Measurements from ENCODE around the gene COL4A1.

The COL4A1 gene

DNA sequence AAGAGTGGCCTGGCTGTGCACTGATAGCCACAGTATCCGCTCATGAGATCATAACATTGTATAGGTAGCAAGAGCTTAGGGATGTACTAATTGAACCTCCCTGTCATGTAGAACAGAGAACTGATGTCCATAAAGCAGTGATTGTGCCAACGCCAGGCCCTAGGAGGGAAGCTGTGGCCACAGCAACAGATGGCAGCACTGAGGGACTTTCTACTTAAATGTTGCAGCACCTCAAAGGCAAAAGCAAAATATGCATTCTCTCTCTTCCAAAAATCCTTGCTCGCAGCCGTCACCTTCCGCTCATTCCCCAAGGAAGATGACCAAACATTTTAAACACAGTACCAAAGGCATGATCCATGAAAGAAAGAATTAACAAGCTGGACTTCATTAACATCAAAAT lies 32.3 kb downstream of the COL4A1 start:
- DNase-seq (ENCODE audit: low read depth): no peak

DNA sequence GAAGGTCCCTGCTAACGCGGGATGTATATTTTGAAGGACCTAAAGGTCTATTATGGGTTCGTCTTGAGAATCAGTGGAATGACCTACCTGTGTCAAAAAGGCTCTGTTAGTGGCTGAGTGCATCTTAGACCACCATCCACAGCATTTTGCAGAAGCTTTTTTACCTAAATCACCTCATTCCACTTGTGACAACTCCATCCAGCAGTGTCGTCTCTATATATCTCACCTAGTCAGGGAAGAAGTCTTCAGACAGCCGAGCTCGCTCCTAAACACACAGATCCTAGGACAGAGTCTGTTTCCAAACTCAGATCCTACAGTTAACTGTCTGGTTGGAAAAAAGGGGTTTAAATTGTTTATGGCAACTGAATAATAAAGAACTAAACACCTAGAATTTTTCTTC lies 33.7 kb downstream of the COL4A1 start:
- DNase-seq (ENCODE audit: low read depth): no peak

DNA sequence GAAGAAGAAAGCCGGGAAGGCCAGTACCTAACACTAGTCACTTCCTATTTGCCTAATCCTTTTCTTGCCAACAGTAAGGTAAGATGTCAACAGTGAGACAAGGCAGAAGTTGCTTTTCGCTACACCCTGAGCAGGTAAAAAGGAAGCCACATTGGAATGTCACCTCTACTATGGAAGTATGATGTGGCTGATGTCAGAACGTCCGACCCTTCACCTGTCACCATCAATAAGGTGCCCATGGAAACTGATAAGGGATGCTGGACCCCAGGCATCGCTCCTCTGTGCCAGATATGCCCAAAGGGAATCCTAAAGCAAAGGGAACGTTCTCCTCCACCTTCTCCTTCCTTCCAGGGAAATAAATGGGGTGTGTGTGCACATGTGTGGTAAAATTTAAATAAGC lies 34.3 kb downstream of the COL4A1 start:
- DNase-seq (ENCODE audit: low read depth): no peak

DNA sequence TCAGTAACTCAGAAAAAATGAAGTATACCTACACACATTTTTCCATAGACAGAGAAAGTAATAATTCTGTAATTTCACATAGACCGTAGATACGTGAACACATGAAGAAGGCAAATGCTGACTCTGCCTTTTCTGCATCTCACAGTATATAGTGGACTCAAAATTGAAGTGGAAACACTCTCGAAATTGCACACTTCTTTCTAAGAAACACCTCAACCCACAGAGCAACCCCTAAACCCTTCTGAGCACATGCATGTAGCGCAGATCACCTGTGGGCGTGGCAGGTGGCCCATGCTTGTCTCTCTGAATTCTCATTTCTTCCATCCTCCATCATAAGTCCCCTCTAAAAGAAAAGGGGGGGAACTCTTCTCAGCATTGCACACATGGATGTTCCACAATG lies 34.7 kb downstream of the COL4A1 start:
- DNase-seq (ENCODE audit: low read depth): no peak

DNA sequence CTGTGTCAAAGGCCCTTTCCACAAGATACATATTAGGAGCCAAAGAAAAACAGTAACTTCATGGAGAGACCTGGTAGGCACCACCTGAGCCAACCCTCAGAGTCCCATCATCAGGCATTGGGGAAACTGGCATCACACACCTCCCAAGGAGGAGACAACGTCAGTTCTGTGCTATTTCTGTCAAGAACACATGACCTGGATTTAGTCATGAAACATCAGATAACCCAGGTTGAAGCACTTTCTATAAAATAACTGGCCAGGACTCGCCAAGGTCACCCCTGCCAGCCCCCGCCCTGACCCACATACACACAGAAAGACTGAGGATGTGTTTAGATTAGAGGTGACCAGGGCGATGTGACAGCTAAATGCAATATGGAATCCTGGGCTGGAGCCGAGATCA lies 35.6 kb downstream of the COL4A1 start:
- DNase-seq (ENCODE audit: low read depth): no peak

DNA sequence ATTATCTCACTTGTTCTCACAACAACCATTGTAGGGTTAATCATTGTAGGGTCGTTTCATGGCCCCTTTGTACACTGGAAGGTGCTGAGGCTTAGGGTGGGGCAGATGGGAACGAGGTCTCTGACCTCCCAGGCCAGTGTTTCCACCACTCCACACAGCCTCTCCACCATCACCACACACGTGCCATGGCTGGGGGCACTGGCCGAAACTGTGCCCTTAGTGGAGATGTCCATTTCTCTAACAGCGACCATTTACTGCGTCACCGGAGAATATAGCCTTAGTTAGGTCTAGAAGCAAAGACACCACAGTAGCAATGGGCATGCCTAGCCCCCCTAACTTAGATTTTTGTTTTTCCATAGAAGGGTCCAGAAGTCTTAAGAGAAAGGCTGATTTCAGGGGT lies 36.5 kb downstream of the COL4A1 start:
- no peak for DNase-seq (ENCODE audit: low read depth)

DNA sequence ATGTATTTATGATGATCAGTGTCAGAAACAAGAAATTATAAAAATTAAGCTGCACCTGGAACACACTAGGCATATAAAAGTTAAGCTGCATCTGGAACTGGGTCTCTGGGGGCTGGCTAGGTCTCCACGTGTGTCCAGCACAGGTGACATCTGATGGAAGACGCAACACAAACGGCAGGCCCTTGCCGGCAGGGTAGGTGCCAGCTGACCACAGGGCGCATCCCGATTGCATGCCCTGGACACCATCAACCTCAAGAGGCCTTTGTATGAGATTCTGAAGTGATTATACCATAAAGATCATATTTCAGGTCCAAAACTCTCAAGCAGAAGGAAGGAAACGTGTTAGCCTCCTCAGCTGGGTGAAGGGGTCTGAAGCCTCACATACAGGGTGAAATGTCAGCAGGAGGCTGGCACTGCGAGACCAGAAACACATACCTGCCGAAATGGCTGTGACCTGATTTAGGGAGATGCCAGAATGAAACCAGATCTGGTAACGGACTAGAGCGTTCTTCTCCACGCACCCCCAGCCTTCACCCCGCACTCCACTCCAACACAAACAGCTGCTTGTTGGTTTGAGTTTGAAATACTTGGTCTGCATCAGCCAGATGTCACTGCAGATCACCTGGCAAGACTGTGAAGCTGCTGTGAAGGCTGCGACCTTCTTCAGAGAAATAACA lies 37.3 kb downstream of the COL4A1 start:
- no peak for DNase-seq (ENCODE audit: low read depth)

DNA sequence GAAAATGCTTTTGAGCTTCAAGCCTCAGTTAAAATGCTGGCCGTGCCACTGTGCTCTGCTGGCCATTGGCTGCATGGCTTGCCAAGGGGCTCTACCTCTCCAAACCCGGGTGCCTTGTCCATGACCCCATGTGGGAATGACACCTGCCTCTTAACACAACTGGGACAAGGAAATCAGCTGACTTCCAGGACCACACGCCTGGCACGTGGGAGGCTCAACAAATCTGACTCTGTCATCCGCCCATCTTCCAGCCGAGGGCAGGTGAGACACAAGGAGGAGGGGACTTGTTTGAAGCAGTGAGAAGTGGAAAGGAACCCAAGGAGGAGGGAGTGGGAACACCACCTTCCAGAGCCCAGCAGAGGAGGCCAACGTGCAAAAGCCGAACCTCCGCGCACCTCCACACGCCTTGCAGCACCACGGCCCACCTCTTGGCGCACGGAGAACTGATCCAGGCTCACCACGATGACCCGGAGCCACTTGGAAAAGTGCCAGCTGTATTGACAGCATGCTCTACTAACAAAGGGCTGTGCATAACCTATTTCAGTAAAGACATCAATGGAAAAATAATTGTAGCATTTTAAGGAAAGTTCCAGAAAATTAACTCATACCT lies 38.3 kb downstream of the COL4A1 start:
- no peak for DNase-seq (ENCODE audit: low read depth)

DNA sequence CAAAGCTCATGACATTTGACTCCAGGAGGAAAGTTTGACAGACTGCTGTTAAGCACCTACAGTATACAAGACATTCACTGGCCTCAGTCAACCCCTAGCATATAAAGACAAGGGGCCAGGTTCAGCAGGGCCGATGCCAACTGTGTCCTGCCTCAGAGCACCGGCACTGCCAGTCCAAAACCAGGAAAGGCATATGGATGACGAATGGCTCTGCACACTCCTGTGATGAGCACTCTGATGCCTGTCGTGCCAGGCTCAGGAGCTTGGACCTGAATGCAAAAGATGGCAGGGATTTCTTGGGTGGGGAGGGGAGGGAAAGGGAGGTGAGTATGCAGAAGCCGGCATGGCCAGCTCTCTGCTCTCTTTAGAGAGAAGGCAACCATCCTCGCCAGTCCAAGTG lies 38.9 kb downstream of the COL4A1 start:
- no peak for DNase-seq (ENCODE audit: low read depth)

DNA sequence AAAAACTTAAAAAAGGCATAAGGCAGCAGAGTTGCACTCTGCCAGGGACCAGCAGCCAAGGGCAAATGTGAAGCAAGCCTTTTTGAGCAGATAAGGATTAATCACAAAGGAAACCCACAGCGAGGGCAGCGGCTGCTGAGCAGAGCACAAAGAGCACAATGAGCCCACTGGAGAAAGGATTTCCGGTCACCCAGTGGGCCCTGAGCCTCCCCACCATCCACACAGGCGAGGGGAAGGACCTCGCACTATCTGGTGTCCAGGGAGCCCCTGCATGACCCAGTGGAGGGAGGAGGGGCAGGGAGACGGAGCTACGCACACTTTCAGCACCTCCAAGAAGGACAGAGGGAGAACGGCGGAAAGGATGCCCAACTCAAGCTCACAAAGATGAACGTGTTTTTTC lies 40.0 kb downstream of the COL4A1 start:
- DNase-seq (ENCODE audit: low read depth): no peak

DNA sequence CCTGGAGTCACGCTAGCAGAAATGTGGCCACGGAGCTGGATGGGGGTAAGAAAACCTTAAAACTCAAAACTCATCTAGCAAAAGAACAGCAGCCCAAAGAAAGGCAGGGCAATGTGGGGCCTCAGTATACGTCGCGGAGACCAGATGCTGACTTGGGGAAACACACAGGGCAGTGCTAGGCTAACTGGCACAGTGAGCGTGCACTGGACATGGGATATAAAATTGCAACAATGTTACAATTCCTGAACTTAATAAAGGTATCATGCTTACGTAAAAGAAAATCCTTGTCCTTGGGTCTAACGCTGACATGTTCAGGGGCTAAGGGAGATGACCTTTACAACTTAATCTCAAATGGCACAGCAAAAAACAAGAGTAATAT lies 40.5 kb downstream of the COL4A1 start:
- DNase-seq (ENCODE audit: low read depth): no peak

DNA sequence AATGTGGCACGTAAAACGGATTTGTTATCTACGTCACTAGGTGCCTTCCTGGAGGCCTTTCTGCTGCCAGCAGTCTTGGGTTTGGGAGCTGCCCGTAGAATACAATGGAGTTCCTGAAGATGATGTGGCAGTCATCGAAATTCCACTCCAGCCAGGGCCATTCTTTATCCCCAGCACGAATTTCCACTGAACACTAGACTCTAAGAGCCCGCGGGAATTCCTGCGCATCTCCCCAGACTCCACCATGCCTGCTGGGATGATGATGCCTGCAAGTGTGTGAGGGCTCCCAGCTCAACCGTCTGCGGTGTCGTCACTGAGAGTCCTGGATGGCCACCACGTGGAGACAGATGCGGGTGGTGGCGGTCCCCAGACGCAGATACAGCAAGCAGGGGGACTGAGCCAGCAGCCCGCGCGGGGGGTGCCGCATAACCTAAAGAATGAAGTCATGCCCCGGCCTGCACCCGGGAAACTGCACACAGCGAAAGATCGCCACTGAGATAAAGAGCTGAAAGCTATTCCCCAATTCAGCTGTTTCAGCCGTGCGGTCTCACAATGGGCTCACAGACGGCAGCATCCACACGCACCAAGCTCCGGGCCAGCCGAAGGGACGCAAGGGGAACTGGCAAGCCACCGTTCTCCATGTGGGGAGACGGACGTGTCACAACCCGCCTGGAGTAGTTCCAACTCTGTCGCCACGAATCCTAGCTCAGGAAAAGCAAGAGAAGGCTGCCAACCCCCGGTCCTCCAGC lies 41.1 kb downstream of the COL4A1 start:
- no peak for DNase-seq (ENCODE audit: low read depth)

DNA sequence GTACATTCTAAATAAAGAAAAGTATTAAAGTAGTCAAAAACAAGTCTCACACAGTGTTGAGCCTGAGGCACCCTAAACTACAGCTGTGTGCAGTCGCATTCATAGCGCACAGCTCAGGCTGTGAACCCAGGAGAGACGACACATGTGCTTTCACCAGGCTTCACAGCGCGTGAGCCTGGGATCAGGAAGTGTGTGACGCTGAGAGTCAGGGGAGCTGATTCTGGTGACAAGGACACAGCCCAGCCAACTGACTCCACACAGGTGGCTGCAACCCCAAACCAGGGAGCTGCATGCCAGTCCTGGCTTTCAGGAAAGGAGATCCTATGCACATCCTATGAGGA lies 41.6 kb downstream of the COL4A1 start:
- DNase-seq (ENCODE audit: low read depth): no peak

DNA sequence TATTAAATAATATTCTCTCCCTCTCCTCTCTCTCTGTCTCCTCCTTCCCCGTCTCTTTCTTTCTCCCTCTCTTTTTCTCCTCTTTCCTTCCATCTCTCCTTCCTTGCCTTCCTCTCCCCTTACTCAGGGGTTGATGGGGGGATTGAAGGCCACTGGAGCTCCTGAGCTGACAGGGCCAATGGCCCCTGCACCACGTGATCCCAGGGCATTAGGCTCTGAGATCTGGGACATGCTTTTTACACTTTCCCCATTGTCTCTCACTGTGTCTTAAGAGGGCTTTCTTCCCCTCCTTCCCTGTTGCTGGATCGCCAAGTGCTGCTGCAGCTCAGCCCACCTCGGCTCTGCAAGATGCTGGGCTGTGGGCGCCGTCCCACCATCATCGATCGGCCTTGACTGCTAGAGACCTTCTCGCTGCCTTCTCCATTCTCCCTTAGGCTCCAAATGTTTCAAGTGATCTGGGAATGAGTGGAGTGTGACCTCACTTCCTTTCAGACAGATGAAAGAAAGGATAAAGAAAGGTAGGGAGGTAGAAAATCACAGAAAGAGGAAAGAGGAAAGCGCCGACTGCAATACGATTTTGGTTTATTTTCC lies 42.2 kb downstream of the COL4A1 start:
- no peak for DNase-seq (ENCODE audit: low read depth)

DNA sequence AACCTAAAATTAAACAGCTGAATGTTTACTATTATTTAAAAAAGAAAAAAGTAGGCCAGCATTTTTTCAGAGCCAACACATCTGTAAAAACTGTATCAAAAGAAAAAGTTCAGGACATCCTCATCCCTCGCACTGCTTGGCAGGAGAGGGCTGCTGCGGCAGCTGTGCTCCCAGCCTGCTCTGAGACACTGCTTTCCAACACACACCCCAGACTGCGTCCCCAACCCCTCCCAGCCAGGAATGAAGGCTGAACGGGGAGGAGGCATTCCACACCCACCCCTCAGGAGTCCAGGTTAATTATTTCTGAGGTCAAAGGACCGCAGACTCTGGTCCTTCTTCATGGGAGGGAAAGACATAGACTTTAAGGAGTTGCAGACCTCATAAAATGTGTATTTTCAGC lies 43.1 kb downstream of the COL4A1 start:
- DNase-seq (ENCODE audit: low read depth): no peak

DNA sequence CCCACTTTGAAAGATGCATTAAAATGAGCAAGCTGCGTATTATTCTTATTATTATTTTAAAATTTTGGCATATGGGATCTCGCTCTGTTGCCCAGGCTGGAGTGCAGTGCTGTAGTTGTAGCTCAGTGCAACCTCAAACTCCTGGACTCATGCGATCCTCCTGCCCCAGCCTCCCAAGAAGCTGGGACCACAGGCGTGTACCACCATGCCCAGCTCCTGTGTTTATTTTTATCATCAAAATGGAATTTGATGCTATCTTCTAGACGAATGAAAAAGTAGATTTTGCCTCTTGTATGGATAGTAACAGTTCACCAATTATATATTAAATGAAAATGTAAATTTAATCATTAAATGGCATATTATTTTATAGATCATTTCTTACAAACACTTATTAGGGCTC lies 43.6 kb downstream of the COL4A1 start:
- no peak for DNase-seq (ENCODE audit: low read depth)

DNA sequence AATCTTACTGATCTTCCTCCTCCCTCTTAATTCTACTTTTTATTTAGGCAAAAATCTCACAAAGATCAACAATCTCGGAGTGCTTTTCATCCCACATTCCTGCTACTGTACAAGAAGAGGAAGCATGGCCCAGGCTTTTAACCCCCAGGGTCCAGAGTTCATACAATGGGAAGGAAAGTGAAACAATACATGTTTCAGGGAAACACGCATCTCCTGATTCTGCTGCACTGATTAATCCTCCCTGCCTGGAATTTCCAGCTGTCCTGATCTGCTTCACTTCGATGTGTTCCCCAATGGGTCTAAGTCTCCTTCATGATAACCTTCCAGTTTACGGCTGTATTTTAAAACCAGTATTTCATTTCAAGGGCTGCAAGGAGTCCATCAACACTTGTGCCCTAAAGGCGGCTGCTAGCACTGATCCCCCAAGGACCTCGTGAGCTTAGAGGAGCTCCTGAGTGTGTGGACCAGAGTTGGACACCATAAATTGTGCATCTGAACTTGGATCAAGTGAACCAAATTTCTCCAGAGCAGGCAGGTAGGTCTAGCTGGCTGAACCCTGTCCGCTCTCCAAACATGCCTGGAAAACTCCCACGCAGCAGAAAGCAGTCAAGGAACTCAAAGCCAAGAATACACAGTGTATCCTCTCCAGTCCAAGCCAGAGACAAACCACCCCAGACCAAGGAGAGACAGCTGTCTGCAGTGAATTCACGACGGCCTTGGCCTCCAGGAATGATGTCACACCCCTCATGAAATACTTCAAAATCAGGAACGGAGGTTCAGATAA lies 44.3 kb downstream of the COL4A1 start:
- DNase-seq (ENCODE audit: low read depth): no peak

DNA sequence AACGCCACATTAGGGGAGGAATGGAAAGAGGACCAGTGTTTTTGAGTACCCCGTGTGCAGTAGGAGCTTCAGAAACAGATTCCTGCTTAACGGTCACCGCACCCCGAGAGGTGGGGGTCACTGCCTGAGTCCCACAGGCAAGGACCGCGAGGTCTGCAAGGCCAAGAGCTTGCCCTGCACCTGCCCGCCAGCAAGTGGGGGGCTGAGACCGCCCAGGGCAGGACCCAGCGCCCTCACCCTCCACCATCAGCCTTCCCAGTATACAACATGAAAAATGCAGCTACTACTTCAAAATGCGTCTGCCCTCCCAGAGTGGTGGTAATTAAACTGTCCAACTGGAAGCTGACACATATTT lies 44.9 kb downstream of the COL4A1 start:
- no peak for DNase-seq (ENCODE audit: low read depth)

DNA sequence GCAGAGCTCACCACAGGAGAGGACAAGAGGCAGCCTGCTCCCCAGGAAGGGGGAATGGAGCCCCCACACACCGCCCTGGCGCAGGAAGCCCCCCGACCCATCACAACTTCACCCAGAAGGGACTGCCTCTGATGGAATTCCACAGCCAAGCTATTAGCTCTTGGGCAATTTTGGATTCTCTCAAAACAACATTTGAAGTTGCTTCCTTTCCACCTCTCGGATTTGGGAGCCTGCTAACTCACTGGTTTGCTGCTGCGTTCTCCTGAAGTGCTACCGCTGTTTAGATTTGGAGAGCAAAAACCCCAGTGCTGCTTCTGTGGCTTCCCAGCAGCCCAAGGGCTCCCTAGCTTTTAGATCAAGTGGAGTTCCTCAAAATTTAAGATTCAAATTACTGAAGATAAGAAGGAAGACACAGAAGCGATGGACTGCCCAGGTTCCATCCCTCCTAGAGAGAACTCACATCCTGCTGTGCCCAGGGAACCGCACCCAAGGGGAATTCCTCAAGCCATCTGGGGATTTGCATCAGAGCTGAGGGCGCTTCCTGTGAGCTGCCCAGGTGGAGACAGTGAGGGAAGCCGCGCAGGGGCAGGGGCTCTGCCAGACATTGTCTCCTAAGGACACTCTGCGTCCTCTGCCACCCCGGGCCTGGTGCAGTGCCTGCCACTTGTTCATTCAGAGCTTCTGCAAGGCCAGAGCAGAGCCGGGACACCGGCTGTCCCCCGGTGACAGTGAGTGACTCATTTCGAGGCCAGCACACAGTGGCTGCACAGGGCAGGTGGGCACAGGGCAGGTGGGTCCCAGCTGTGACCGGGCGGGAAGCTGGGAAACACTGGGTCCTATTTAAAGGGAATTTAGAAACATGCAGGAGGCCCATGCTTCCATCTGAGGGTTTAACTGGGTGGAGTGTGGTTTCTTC lies 45.5 kb downstream of the COL4A1 start:
- DNase-seq (ENCODE audit: low read depth): no peak

DNA sequence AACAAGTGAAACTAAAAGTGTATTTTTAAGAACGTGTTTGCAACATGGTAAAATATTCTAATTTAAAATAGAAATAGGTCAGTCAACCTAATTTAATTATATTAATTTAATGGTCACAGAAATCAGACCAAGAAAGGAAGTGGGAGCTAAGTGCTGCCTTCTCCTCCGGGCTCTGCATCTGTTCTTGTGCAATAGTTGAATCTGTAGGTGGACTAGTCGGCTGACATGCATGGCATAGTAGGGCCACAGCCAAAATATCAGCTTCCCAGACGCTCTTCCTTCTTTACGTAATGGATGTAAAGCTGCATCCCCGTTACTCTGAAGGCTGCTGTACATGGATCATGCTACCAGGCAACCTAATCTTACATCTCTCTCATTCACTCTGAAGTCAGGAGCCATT lies 47.3 kb downstream of the COL4A1 start:
- no peak for DNase-seq (ENCODE audit: low read depth)

DNA sequence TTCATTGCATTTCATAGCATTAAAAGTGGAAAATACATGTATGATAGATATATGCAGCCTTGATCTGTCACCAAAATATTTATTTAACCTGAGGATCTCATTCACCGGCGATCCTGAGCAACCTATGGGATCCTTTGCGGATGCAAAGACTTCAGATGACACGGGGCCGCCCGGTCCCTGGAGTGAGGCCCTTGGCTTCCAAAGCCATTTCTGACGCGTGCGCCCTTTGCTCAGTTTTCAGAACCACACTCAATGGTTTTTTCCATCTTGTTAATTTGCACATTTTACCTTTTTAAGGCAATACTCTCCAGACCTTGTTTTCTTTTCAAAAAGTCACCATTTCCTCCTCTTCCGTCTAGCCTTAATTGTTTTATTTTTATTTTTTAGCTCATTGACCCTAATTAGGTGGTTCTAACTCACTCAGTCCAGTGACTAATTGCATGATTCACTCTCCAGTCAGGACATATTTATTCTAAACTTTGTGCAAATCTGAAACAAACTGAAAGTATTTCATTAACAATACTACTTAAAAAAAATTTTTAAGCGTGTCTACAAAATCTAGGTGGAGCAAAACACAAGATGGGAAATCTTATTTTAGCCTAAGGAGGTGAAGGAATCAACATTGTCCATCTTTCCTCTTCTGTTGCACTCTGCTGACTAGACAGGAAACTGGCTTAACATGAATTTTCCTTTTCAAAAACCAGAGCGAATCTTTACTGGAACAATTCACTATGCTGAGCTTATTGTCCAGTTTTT lies 47.9 kb downstream of the COL4A1 start:
- DNase-seq (ENCODE audit: low read depth): no peak
